SK-N-DZ (cell line): ENCODE results near the gene MISP.

ENCODE experiments used
- DNase-seq: peaks from one replicate; pipeline ENCODE4 v3.0.0-alpha.2; 2015; ENCODE audit warnings: low spot score

The MISP gene

GRCh38 chr19:771332-771785 lies 20.4 kb downstream of the MISP start:
- DNase-seq, result peak; percentile 60

- DNase-seq, result no peak
Observed at GRCh38 chr19:772063-772462, 21.2 kb downstream of the MISP start.

- DNase-seq, result no peak
Observed at GRCh38 chr19:772730-773436, 22.0 kb downstream of the MISP start.

GRCh38 chr19:776549-776948 lies 25.6 kb downstream of the MISP start:
- DNase-seq, result no peak

GRCh38 chr19:778910-779653 lies 28.2 kb downstream of the MISP start:
- DNase-seq, result peak; percentile 61

GRCh38 chr19:780935-781334 lies 30.0 kb downstream of the MISP start:
- DNase-seq, result no peak

- DNase-seq, result no peak
Observed at GRCh38 chr19:781800-782184, 30.9 kb downstream of the MISP start.

GRCh38 chr19:782185-782877 lies 31.4 kb downstream of the MISP start:
- DNase-seq, result no peak

GRCh38 chr19:782878-783668 lies 32.2 kb downstream of the MISP start:
- DNase-seq, result no peak

GRCh38 chr19:784541-784940 lies 33.6 kb downstream of the MISP start:
- no peak for DNase-seq

GRCh38 chr19:787536-787935 lies 36.6 kb downstream of the MISP start:
- DNase-seq, result no peak

- DNase-seq, result peak; percentile 82
Observed at GRCh38 chr19:788686-788982, 37.7 kb downstream of the MISP start.

GRCh38 chr19:788983-789700 lies 38.2 kb downstream of the MISP start:
- peak; percentile 73 for DNase-seq

- DNase-seq, result no peak
Observed at GRCh38 chr19:789701-790060, 38.8 kb downstream of the MISP start.

- no peak for DNase-seq
Observed at GRCh38 chr19:791007-791566, 40.2 kb downstream of the MISP start.

- DNase-seq, result no peak
Observed at GRCh38 chr19:791567-792305, 40.8 kb downstream of the MISP start.

GRCh38 chr19:792306-792885 lies 41.5 kb downstream of the MISP start:
- DNase-seq, result no peak

- no peak for DNase-seq
Observed at GRCh38 chr19:793806-794205, 42.9 kb downstream of the MISP start.

GRCh38 chr19:795073-795611 lies 44.2 kb downstream of the MISP start:
- DNase-seq, result no peak
